Upper lobe of left lung (tissue), 4 donors: ENCODE results near the gene ZW10.

ENCODE experiments used
- CTCF ChIP-seq, 6 experiments: fragments of 450-650 bp in 4 of 6; fragments of 200-600 bp in 2 of 6; sonication (generic) in 2 of 6; IDR thresholded peaks; one replicate each; pipeline ENCODE4 v1.5.1; 2016 to 2019; ENCODE audit warnings: antibody characterized with exemption in 6 of 6
- EP300 ChIP-seq, 4 donors: sonication (generic); formaldehyde crosslinking; IDR thresholded peaks; one replicate each; pipeline ENCODE4 v1.5.1; 2017; ENCODE audit warnings: antibody characterized with exemption in 4 of 4, control low read depth in 2 of 4
- POLR2A ChIP-seq, 4 donors: fragments of 450-650 bp; IDR thresholded peaks; one replicate each; pipeline ENCODE4 v1.5.1; 2016 to 2017; ENCODE audit warnings: antibody characterized with exemption in 4 of 4, mild to moderate bottlenecking in 2 of 4

DNA sequence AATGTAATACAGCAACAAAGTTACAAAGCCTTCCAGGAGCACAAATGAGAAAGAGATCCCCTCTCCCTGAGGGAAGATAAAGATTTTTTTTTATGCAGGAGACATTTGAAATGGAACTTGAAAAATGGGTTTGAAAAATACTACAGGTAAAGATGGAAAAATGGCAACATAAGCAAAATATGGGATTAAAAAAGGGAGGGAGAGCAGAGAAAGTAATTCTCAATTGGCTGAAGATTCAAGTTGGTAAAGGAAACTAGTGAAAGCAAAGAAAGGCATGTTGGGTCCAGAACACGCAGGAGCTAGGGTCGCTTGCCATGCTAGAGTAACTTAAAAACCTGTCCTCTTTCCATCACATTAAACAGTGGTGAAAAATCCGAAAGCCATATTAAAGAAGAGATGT lies 1.5 kb downstream of the ZW10 start:
- TF ChIP-seq EP300 (IDR thresholded peaks at IDR 0.05) (no peak), CTCF (IDR thresholded peaks at IDR 0.05) (no peak), POLR2A (IDR thresholded peaks at IDR 0.05) (no peak)
